ENCODE data around the gene BLACAT1. TPM values are rescaled to one million over a fixed set of nuclear protein-coding genes. Genes with fewer than 3 reads are reported as not detected.

The BLACAT1 gene
- total and polyA plus RNA-seq, 9 of the 15 experiments (the other 6 are each of a cell fraction or from before 2014, with no cell fraction given): 0.10 to 5.9 (median 0.73) TPM

DNA sequence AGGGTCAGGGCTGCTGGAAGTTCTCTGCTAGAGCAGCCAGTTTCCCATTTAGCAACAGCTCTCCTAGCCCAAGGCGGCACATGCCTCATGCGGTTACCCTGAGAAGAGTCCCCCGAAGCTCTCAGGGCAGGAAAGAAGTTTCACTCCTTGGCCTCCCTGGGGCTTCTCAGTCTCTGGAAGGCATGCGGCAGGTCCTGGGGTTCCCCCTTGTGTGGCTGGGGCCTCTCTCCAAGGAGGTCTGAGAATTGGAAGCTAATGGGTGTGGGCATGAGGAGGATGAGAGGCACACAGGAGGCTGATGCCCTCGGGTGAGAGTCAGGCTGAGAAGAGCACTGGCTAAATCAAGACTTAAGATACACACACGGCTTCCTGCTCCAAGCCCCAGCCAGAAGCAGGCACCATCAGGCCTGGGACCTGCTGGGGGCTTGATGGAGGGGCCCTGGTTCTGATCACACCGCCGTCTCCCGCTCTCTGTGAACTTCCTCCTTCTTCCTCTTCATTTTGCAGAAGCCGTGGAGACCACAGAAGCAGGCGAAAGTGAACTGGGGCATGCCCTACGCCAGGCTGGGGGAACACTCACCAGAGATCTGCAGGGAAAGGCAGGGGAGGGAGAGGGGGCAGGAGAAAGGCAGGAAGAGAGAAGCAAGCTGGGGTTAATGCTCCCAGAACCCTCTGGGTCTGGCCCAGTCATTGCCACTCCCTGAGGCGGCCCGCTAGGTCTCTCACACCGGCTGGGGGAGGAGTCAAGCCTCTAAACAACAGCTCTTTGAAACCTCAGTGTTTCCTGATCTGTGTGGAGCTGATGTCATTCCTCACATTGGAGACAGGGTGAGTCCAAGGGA, 15.1 kb downstream of the BLACAT1 start (continued):
- peak; percentile 46; the same call in 1 of the 2 replicates for TF ChIP-seq JUN (IDR thresholded peaks at IDR 0.05; ENCODE audit: borderline replicate concordance, low read depth, low read length)
- TF ChIP-seq JUN (CRISPR knock-in tag; IDR thresholded peaks at IDR 0.05; ENCODE audit: borderline replicate concordance): no peak
- TF ChIP-seq, protein P1, sequence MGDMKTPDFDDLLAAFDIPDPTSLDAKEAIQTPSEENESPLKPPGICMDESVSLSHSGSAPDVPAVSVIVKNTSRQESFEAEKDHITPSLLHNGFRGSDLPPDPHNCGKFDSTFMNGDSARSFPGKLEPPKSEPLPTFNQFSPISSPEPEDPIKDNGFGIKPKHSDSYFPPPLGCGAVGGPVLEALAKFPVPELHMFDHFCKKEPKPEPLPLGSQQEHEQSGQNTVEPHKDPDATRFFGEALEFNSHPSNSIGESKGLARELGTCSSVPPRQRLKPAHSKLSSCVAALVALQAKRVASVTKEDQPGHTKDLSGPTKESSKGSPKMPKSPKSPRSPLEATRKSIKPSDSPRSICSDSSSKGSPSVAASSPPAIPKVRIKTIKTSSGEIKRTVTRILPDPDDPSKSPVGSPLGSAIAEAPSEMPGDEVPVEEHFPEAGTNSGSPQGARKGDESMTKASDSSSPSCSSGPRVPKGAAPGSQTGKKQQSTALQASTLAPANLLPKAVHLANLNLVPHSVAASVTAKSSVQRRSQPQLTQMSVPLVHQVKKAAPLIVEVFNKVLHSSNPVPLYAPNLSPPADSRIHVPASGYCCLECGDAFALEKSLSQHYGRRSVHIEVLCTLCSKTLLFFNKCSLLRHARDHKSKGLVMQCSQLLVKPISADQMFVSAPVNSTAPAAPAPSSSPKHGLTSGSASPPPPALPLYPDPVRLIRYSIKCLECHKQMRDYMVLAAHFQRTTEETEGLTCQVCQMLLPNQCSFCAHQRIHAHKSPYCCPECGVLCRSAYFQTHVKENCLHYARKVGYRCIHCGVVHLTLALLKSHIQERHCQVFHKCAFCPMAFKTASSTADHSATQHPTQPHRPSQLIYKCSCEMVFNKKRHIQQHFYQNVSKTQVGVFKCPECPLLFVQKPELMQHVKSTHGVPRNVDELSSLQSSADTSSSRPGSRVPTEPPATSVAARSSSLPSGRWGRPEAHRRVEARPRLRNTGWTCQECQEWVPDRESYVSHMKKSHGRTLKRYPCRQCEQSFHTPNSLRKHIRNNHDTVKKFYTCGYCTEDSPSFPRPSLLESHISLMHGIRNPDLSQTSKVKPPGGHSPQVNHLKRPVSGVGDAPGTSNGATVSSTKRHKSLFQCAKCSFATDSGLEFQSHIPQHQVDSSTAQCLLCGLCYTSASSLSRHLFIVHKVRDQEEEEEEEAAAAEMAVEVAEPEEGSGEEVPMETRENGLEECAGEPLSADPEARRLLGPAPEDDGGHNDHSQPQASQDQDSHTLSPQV (IDR thresholded peaks at IDR 0.05): peak; percentile 27; the same call in 1 of the 2 replicates
- TF ChIP-seq, protein P2, sequence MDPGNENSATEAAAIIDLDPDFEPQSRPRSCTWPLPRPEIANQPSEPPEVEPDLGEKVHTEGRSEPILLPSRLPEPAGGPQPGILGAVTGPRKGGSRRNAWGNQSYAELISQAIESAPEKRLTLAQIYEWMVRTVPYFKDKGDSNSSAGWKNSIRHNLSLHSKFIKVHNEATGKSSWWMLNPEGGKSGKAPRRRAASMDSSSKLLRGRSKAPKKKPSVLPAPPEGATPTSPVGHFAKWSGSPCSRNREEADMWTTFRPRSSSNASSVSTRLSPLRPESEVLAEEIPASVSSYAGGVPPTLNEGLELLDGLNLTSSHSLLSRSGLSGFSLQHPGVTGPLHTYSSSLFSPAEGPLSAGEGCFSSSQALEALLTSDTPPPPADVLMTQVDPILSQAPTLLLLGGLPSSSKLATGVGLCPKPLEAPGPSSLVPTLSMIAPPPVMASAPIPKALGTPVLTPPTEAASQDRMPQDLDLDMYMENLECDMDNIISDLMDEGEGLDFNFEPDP (CRISPR knock-in tag; IDR thresholded peaks at IDR 0.05): no peak
- TF ChIP-seq MAZ (CRISPR knock-in tag; conservative IDR thresholded peaks at IDR 0.05 in 1 of 2, IDR thresholded peaks at IDR 0.05 in 1 of 2): peak in 1 of 2 experiments; percentile 27; a peak in 1 of 4 replicates
- TF ChIP-seq ZNF143 (CRISPR knock-in tag; IDR thresholded peaks at IDR 0.05): peak; percentile 33; the same call in 1 of the 2 replicates
- 0 out of 4 replicates have a peak, but pooled peaks of 1 of the 2 experiments have one; percentile 14 for TF ChIP-seq HDAC1 (IDR thresholded peaks at IDR 0.05)
